ENCODE measurements around the gene KCP. TPM values are rescaled to one million over a fixed set of nuclear protein-coding genes. Genes with fewer than 3 reads are reported as not detected.

Gene KCP
- total RNA-seq, 1 experiment from 2014 or later, result 1.6 TPM

DNA sequence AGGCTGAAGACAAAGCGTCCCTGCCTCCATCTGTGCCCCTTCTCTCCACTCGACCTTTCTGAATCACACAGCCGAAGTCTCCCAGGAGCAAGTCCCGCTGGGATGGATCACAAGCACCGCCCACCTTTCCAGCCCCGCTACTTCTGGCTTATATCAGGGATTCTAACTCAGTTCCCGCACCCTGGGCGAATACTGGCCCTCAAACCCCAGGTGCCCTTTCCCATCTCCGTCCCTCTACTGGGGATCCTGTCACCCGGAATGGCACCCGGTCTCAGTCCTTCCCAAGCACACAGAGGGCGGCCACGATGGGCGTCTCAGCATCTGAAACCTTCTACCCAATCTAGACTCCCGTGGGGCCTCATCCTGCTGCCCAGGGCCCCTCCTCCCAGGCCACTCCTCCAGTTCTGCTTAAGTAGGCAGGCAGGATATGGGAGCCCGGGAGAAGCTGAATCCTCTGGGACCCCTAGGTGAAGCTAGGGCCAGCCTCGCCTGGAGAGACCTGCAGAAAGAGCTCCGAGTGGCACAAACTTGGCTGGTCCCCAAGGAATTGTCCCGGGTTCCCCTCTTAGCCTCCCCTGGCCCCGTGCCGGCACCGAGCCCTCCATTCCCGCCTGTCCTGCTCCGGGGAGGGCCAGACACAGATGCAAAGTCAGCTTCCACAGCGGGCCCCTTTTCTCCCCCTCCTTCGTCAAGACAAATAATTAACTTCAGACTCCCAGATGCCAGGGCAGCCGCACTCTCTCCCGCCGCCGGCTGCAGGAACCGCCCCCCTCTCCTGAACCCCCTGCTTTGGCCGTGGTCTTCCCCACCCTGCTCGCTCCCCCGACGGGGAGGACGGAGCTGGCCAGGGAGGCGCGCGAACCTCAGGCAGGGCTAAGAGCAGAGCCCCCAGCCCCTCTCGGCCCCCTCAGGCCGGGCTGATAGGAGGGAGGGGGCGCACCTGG is 612 bp downstream of the KCP start:
- Histone ChIP-seq H3K4me1 (ENCODE audit: control insufficient read depth in 1 of 2, insufficient read depth in 2 of 2, low read length in 2 of 2) (peaks cover 0 to 6% of the 10 kb centered on the region in 2 experiments; a peak in 1 of 4 replicates), H4K20me1 (ENCODE audit: insufficient read depth) (no peaks in the 10 kb centered on the region), H2AFZ (ENCODE audit: low read depth, low read length, poor library complexity, severe bottlenecking) (no peak overlapping the region), H3K4me2 (ENCODE audit: low read length) (no peak overlapping the region), H3K9me2 (ENCODE audit: insufficient read depth) (no peaks in the 10 kb centered on the region), H3K4me3 (replicated peaks in 1 of 2; ENCODE audit: low read depth in 1 of 2, low read length in 2 of 2) (no peak overlapping the region), H3K9me3 (ENCODE audit: control insufficient read depth in 1 of 2, insufficient read depth in 1 of 2, low read depth in 1 of 2, low read length in 2 of 2) (no peaks in the 10 kb centered on the region), H3K27me3 (ENCODE audit: insufficient read depth, low read length) (no peaks in the 10 kb centered on the region), H3K27ac (ENCODE audit: low read depth, low read length) (no peak overlapping the region), H3K79me2 (ENCODE audit: insufficient read depth, low read length) (no peaks in the 10 kb centered on the region), H3K36me3 (ENCODE audit: control insufficient read depth in 1 of 2, insufficient read depth in 2 of 2, low read length in 2 of 2) (no peaks in the 10 kb centered on the region), H3K9ac (ENCODE audit: low read length) (no peak overlapping the region)
- ChIA-PET CTCF (no interaction called here), RAD21 (ENCODE audit: low non-redundant PET in 1 of 2, low total read pairs in 2 of 2, uncharacterized antibody in 2 of 2, unreplicated experiment in 2 of 2) (no interaction called here), POLR2A (no interaction called here)
- TF ChIP-seq YY1 (IDR thresholded peaks at IDR 0.05; ENCODE audit: extremely low read depth, insufficient replicate concordance, low read depth, low read length), result no peak
- TF ChIP-seq, protein P1, sequence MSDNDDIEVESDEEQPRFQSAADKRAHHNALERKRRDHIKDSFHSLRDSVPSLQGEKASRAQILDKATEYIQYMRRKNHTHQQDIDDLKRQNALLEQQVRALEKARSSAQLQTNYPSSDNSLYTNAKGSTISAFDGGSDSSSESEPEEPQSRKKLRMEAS (IDR thresholded peaks at IDR 0.05), result no peak
- no peak for TF ChIP-seq RAD21 (IDR thresholded peaks at IDR 0.05; ENCODE audit: low read depth)
- BruUV-seq (replicated peaks), result no TSS peak
- DNase-seq (ENCODE audit: low read depth, low spot score) (no peak), ATAC-seq (no peak)
- intact Hi-C loops (cut with micrococcal nuclease), result no loop called here

GRCh38 chr7:128908750-128909624 is 1.5 kb downstream of the KCP start:
- Histone ChIP-seq H3K79me2 (ENCODE audit: insufficient read depth, low read length) (no peaks in the 10 kb centered on the region), H3K27ac (ENCODE audit: low read depth, low read length) (no peak overlapping the region), H2AFZ (ENCODE audit: low read depth, low read length, poor library complexity, severe bottlenecking) (no peak overlapping the region), H3K9me2 (ENCODE audit: insufficient read depth) (no peaks in the 10 kb centered on the region), H3K9me3 (ENCODE audit: control insufficient read depth in 1 of 2, insufficient read depth in 1 of 2, low read depth in 1 of 2, low read length in 2 of 2) (no peaks in the 10 kb centered on the region), H4K20me1 (ENCODE audit: insufficient read depth) (no peaks in the 10 kb centered on the region), H3K4me3 (replicated peaks in 1 of 2; ENCODE audit: low read depth in 1 of 2, low read length in 2 of 2) (no peak overlapping the region), H3K4me2 (ENCODE audit: low read length) (no peak overlapping the region), H3K4me1 (ENCODE audit: control insufficient read depth in 1 of 2, insufficient read depth in 2 of 2, low read length in 2 of 2) (peaks cover 0 to 15% of the 10 kb centered on the region in 2 experiments; a peak in 1 of 4 replicates), H3K36me3 (ENCODE audit: control insufficient read depth in 1 of 2, insufficient read depth in 2 of 2, low read length in 2 of 2) (no peaks in the 10 kb centered on the region), H3K9ac (ENCODE audit: low read length) (no peak overlapping the region), H3K27me3 (ENCODE audit: insufficient read depth, low read length) (no peaks in the 10 kb centered on the region)
- no TSS peak for BruUV-seq (replicated peaks)
- ChIA-PET POLR2A (no interaction called here), RAD21 (ENCODE audit: low non-redundant PET in 1 of 2, low total read pairs in 2 of 2, uncharacterized antibody in 2 of 2, unreplicated experiment in 2 of 2) (no interaction called here), CTCF (interaction anchor here (0.8 kb wide), 1 partner anchor 183 kb away, joined by 3 read pairs; no protein-coding TSS in a partner anchor)
- TF ChIP-seq CEBPB (IDR thresholded peaks at IDR 0.05; ENCODE audit: low read depth) (no peak), RAD21 (IDR thresholded peaks at IDR 0.05; ENCODE audit: low read depth) (no peak), ZNF274 (IDR thresholded peaks at IDR 0.05; ENCODE audit: low read depth, low read length) (no peak), SP1 (IDR thresholded peaks at IDR 0.05; ENCODE audit: low read depth) (no peak)
- intact Hi-C loops (cut with micrococcal nuclease), result no loop called here
- ATAC-seq (no peak), DNase-seq (ENCODE audit: low read depth, low spot score) (no peak)

Measured in HCT116 (cell line).